GM23338 (cell line): ENCODE measurements around the gene EIF5A. TPM values are rescaled to one million over a fixed set of nuclear protein-coding genes. Genes with fewer than 3 reads are reported as not detected.

Source experiments
- ATAC-seq: fragments of 200-7000 bp; cut with Tn5 transposase; 3 replicates; pipeline ENCODE4 v1.9.1; 2020
- DNase-seq: peaks from one replicate; pipeline ENCODE4 v3.0.0-alpha.2; 2015; ENCODE audit warnings: low spot score
- H2AFZ ChIP-seq: fragments of 200-600 bp; sonication (generic); 2 replicates; pipeline ENCODE4 v1.8.0; 2016; ENCODE audit warnings: antibody characterized with exemption, mild to moderate bottlenecking, moderate library complexity
- H3F3A ChIP-seq: fragments of 200-600 bp; sonication (generic); replicated peaks from 2 replicates; pipeline ENCODE4 v1.8.0; 2017; ENCODE audit warnings: antibody characterized with exemption, mixed run types, low read depth
- H3K27ac ChIP-seq: fragments of 200-600 bp; sonication (generic); 2 replicates; pipeline ENCODE4 v1.6.1; 2016; ENCODE audit warnings: low read depth
- H3K27me3 ChIP-seq: fragments of 200-600 bp; sonication (generic); 2 replicates; pipeline ENCODE4 v1.8.0; 2016; ENCODE audit warnings: mild to moderate bottlenecking, mixed run types, moderate library complexity; ENCODE audit not compliant: insufficient read depth
- H3K36me3 ChIP-seq: fragments of 200-600 bp; sonication (generic); 2 replicates; pipeline ENCODE4 v1.8.0; 2016; ENCODE audit warnings: mild to moderate bottlenecking; ENCODE audit not compliant: insufficient read depth
- H3K4me1 ChIP-seq: fragments of 200-600 bp; sonication (generic); 2 replicates; pipeline ENCODE4 v1.8.0; 2016; ENCODE audit warnings: mild to moderate bottlenecking, moderate library complexity; ENCODE audit not compliant: insufficient read depth
- H3K4me2 ChIP-seq: fragments of 200-600 bp; sonication (generic); 2 replicates; pipeline ENCODE4 v1.7.1; 2017; ENCODE audit warnings: mixed run types
- H3K4me3 ChIP-seq: fragments of 200-600 bp; sonication (generic); 2 replicates; pipeline ENCODE4 v1.6.1; 2016; ENCODE audit warnings: mixed run types
- H3K79me2 ChIP-seq: fragments of 200-600 bp; sonication (generic); replicated peaks from 2 replicates; pipeline ENCODE4 v1.8.0; 2017; ENCODE audit warnings: mild to moderate bottlenecking; ENCODE audit not compliant: insufficient read depth
- H3K9me2 ChIP-seq: fragments of 200-600 bp; sonication (generic); 2 replicates; pipeline ENCODE4 v1.8.0; 2017; ENCODE audit not compliant: insufficient read depth
- H4K20me1 ChIP-seq: fragments of 200-600 bp; sonication (generic); replicated peaks from 2 replicates; pipeline ENCODE4 v1.8.0; 2017; ENCODE audit warnings: mild to moderate bottlenecking; ENCODE audit not compliant: insufficient read depth
- H3K27ac Mint-ChIP-seq: 2 replicates; pipeline ENCODE4 v1.8.0; 2020; ENCODE audit warnings: inconsistent platforms, mild to moderate bottlenecking, moderate library complexity, mixed read lengths
- H3K27me3 Mint-ChIP-seq: 3 replicates; pipeline ENCODE4 v1.8.0; 2022; ENCODE audit warnings: low read depth, mild to moderate bottlenecking, moderate library complexity, mixed read lengths, inconsistent platforms; ENCODE audit not compliant: insufficient read depth, poor library complexity
- H3K36me3 Mint-ChIP-seq: 3 replicates; pipeline ENCODE4 v1.8.0; 2021; ENCODE audit warnings: low read depth, mild to moderate bottlenecking, inconsistent platforms, moderate library complexity, mixed read lengths
- H3K4me1 Mint-ChIP-seq: 3 replicates; pipeline ENCODE4 v1.8.0; 2020; ENCODE audit warnings: mild to moderate bottlenecking, inconsistent platforms, mixed read lengths
- H3K4me3 Mint-ChIP-seq: 3 replicates; pipeline ENCODE4 v1.8.0; 2021; ENCODE audit warnings: moderate library complexity, mild to moderate bottlenecking, inconsistent platforms, mixed read lengths
- H3K9me3 Mint-ChIP-seq: 3 replicates; pipeline ENCODE4 v1.8.0; 2020; ENCODE audit warnings: moderate library complexity, mild to moderate bottlenecking, inconsistent platforms, mixed read lengths
- CREB1 ChIP-seq: fragments of 250-450 bp; sonication (Bioruptor Pico); IDR thresholded peaks from 2 replicates; pipeline ENCODE4 v1.5.0; 2020; ENCODE audit warnings: low read depth, mild to moderate bottlenecking, moderate library complexity
- CTCF ChIP-seq, 2 experiments: fragments of 200-600 bp in 1 of 2; sonication (generic) in 1 of 2; conservative IDR thresholded peaks; 2 replicates each; pipeline versions ENCODE4 v1.5.1 to v1.6.1; 2016 to 2017; ENCODE audit warnings: antibody characterized with exemption in 2 of 2, low read depth in 2 of 2, mild to moderate bottlenecking in 2 of 2, moderate library complexity in 1 of 2
- ETS1 ChIP-seq: IDR thresholded peaks from 2 replicates; pipeline ENCODE4 v1.6.1; 2016; ENCODE audit warnings: antibody characterized with exemption
- EZH2 ChIP-seq: fragments of 200-600 bp; sonication (generic); IDR thresholded peaks from one replicate; pipeline ENCODE4 v1.8.0; 2017; ENCODE audit warnings: antibody characterized with exemption, mild to moderate bottlenecking, low read depth; ENCODE audit not compliant: unreplicated experiment
- EZH2phosphoT487 ChIP-seq: fragments of 200-600 bp; sonication (generic); IDR thresholded peaks from one replicate; pipeline ENCODE4 v1.8.1; 2018; ENCODE audit warnings: antibody characterized with exemption; ENCODE audit not compliant: unreplicated experiment
- JUNB ChIP-seq: IDR thresholded peaks from one replicate; pipeline ENCODE4 v1.6.1; 2016; ENCODE audit warnings: antibody characterized with exemption; ENCODE audit not compliant: unreplicated experiment
- NANOG ChIP-seq: IDR thresholded peaks from 2 replicates; pipeline ENCODE4 v1.6.1; 2016; ENCODE audit warnings: antibody characterized with exemption, borderline replicate concordance
- REST ChIP-seq: IDR thresholded peaks from one replicate; pipeline ENCODE4 v1.6.1; 2018; ENCODE audit warnings: antibody characterized with exemption; ENCODE audit not compliant: unreplicated experiment
- ZNF114 ChIP-seq: fragments of 250-450 bp; sonication (Bioruptor Pico); IDR thresholded peaks from 2 replicates; pipeline ENCODE4 v1.5.0; 2020; ENCODE audit warnings: mild to moderate bottlenecking, moderate library complexity
- ZNF331 ChIP-seq: fragments of 250-450 bp; sonication (Bioruptor Pico); IDR thresholded peaks from 2 replicates; pipeline ENCODE4 v1.5.0; 2020; ENCODE audit warnings: low read depth, mild to moderate bottlenecking, moderate library complexity
- polyA plus RNA-seq: library from polyadenylated mRNA; unstranded; fragments of >200 nt; fragmentation: Nextera tagmentation; extraction: Ambion mirVana; gene quantifications from 2 replicates; pipeline ENCODE4 v1.2.1, GENCODE V29; 2016
- total RNA-seq: library from RNA; depleted of rRNA; stranded (reverse); fragments of >200 nt; shearing (Covaris generic); gene quantifications from 2 replicates; pipeline ENCODE4 v1.2.3, GENCODE V29; 2014

Gene EIF5A
- total and polyA plus RNA-seq, 2 experiments from 2014 or later: 833 to 1,562 TPM

GRCh38 chr17:7280519-7281073 is 26.8 kb upstream of the EIF5A start:
- peak; percentile 77 for ATAC-seq
- Mint-ChIP-seq H3K4me3 (peak overlapping the region; percentile 59), H3K27ac (peak overlapping the region; percentile 83), H3K9me3 (no peaks in the 10 kb centered on the region; the same call in 2 of the 3 replicates), H3K4me1 (peaks cover 24% of the 10 kb centered on the region), H3K36me3 (no peaks in the 10 kb centered on the region; the same call in 2 of the 3 replicates), H3K27me3 (peaks cover 17% of the 10 kb centered on the region)
- Histone ChIP-seq H2AFZ (peak overlapping the region; percentile 76), H3K4me3 (peak overlapping the region; percentile 89), H3K9me2 (no peaks in the 10 kb centered on the region), H3K36me3 (peaks cover 2% of the 10 kb centered on the region; the same call in 1 of the 2 replicates), H4K20me1 (peaks cover under 1% of the 10 kb centered on the region; the same call in 1 of the 2 replicates), H3K27ac (peak overlapping the region; percentile 70; the same call in 1 of the 2 replicates), H3F3A (peaks cover 15% of the 10 kb centered on the region; the same call in 1 of the 2 replicates), H3K4me2 (peak overlapping the region; percentile 86), H3K27me3 (peaks cover 10% of the 10 kb centered on the region), H3K4me1 (peaks cover 13% of the 10 kb centered on the region; the same call in 1 of the 2 replicates), H3K79me2 (no peaks in the 10 kb centered on the region)
- DNase-seq: peak; percentile 97
- TF ChIP-seq CREB1 (CRISPR knock-in tag) (peak; percentile 55; the same call in 1 of the 2 replicates), EZH2phosphoT487 (no peak), ETS1 (no peak), CTCF (conservative IDR thresholded peaks at IDR 0.05; ENCODE audit: low read depth in 2 of 2) (peak; percentile 73 to 94)

GRCh38 chr17:7281074-7281952 is 26.1 kb upstream of the EIF5A start, which contains the start of gene SLC2A4:
Gene SLC2A4, plus strand, starts transcription at chr17:7281718. Its CDS starts 217 bp downstream, at chr17:7281935.
- H3F3A ChIP-seq: peaks cover 15% of the 10 kb centered on the region; the same call in 1 of the 2 replicates
- peaks cover 10% of the 10 kb centered on the region for H3K27me3 ChIP-seq
- H3K79me2 ChIP-seq: no peaks in the 10 kb centered on the region
- peak; percentile 71 for ATAC-seq
- DNase-seq: peak; percentile 99
- H3K36me3 ChIP-seq: peaks cover 5% of the 10 kb centered on the region; the same call in 1 of the 2 replicates
- H3K4me3 ChIP-seq: peak within 1 kb of the TSS; percentile 89
- peaks cover 3% of the 10 kb centered on the region; the same call in 1 of the 2 replicates for H4K20me1 ChIP-seq
- peaks cover 13% of the 10 kb centered on the region; the same call in 1 of the 2 replicates for H3K4me1 ChIP-seq
- TF ChIP-seq EZH2phosphoT487 (no peak), EZH2 (no peak), REST (no peak), ZNF114 (no peak), ZNF331 (CRISPR knock-in tag) (no peak), CTCF (conservative IDR thresholded peaks at IDR 0.05; ENCODE audit: low read depth in 2 of 2) (no peak), JUNB (no peak), NANOG (no peak)
- peak within 1 kb of the TSS; percentile 76 for H2AFZ ChIP-seq
- peaks cover 5% of the 10 kb centered on the region for H3K36me3 Mint-ChIP-seq
- peak within 1 kb of the TSS; percentile 86 for H3K4me2 ChIP-seq
- H3K9me2 ChIP-seq: no peaks in the 10 kb centered on the region
- no peak within 1 kb of the TSS for H3K27ac Mint-ChIP-seq
- H3K4me1 Mint-ChIP-seq: peaks cover 24% of the 10 kb centered on the region
- H3K9me3 Mint-ChIP-seq: no peaks in the 10 kb centered on the region; the same call in 2 of the 3 replicates
- H3K27ac ChIP-seq: no peak within 1 kb of the TSS
- H3K27me3 Mint-ChIP-seq: peaks cover 17% of the 10 kb centered on the region
- peak within 1 kb of the TSS; percentile 59 for H3K4me3 Mint-ChIP-seq
